C4-2B (cell line): ENCODE measurements around the gene TCF3.

Experiments used
- CTCF ChIP-seq: fragments of 450-650 bp; conservative IDR thresholded peaks from 2 replicates; pipeline ENCODE4 v1.5.1; 2017; ENCODE audit warnings: mild to moderate bottlenecking
- ZFX ChIP-seq: fragments of 450-650 bp; IDR thresholded peaks from 2 replicates; pipeline ENCODE4 v1.6.1; 2017

- TF ChIP-seq CTCF (no peak), ZFX (no peak)
Measured at GRCh38 chr19:1615156-1615765, 37.2 kb downstream of the TCF3 start.
